Keratinocyte (primary cell): ENCODE measurements around the gene SCPEP1. TPM values are rescaled to one million over a fixed set of nuclear protein-coding genes. Genes with fewer than 3 reads are reported as not detected.

Source experiments
- DNase-seq: peaks from one replicate; pipeline ENCODE4 v3.0.0-alpha.2; 2011; ENCODE audit warnings: low read depth, missing footprints, low spot score
- FAIRE-seq: peaks from 2 replicates; lab custom pipeline; 2011; peaks lifted over from hg19 to GRCh38; lab: Jason Lieb, UNC
- H2AFZ ChIP-seq: 2 replicates; pipeline ENCODE4 v1.6.0; 2012; ENCODE audit warnings: low read length, control low read depth, inconsistent platforms; ENCODE audit not compliant: control insufficient read depth
- H3K27ac ChIP-seq: 2 replicates; pipeline ENCODE4 v1.5.1; 2011; ENCODE audit warnings: low read length; ENCODE audit not compliant: control insufficient read depth, insufficient read depth
- H3K27me3 ChIP-seq: 3 replicates; pipeline ENCODE4 v1.6.0; 2011; ENCODE audit warnings: low read length; ENCODE audit not compliant: control insufficient read depth, insufficient read depth; ENCODE audit errors: extremely low read depth
- H3K36me3 ChIP-seq, 2 experiments: 2 replicates in 1 of 2; 3 replicates in 1 of 2; pipeline ENCODE4 v1.5.1; 2011; ENCODE audit warnings: low read length in 2 of 2, mild to moderate bottlenecking in 1 of 2; ENCODE audit not compliant: control insufficient read depth in 2 of 2, insufficient read depth in 2 of 2; ENCODE audit errors: extremely low read depth in 1 of 2
- H3K4me1 ChIP-seq: 3 replicates; pipeline ENCODE4 v1.5.1; 2011; ENCODE audit warnings: low read length; ENCODE audit not compliant: control insufficient read depth, insufficient read depth; ENCODE audit errors: extremely low read depth
- H3K4me2 ChIP-seq: 3 replicates; pipeline ENCODE4 v1.6.0; 2011; ENCODE audit warnings: low read depth, low read length; ENCODE audit not compliant: control insufficient read depth, insufficient read depth; ENCODE audit errors: extremely low read depth
- H3K4me3 ChIP-seq, 3 experiments: fragments of 200-600 bp in 1 of 3; sonication (generic) in 1 of 3; 2 replicates in 2 of 3; 3 replicates in 1 of 3; pipeline ENCODE4 v1.5.1; 2011 to 2016; ENCODE audit warnings: low read length in 3 of 3, mild to moderate bottlenecking in 3 of 3, control low read depth in 2 of 3, inconsistent platforms in 1 of 3, low read depth in 1 of 3, mixed read lengths in 1 of 3, mixed run types in 1 of 3, moderate library complexity in 1 of 3; ENCODE audit not compliant: control insufficient read depth in 2 of 3, insufficient read depth in 2 of 3; ENCODE audit errors: extremely low read depth in 1 of 3
- H3K79me2 ChIP-seq: 2 replicates; pipeline ENCODE4 v1.6.0; 2012; ENCODE audit warnings: low read length; ENCODE audit not compliant: control insufficient read depth, insufficient read depth
- H3K9ac ChIP-seq: 3 replicates; pipeline ENCODE4 v1.6.0; 2011; ENCODE audit warnings: low read length; ENCODE audit not compliant: control insufficient read depth, insufficient read depth; ENCODE audit errors: extremely low read depth
- H3K9me1 ChIP-seq: 3 replicates; pipeline ENCODE4 v1.6.0; 2011; ENCODE audit warnings: low read length; ENCODE audit not compliant: control insufficient read depth, insufficient read depth; ENCODE audit errors: extremely low read depth
- H3K9me3 ChIP-seq: 2 replicates; pipeline ENCODE4 v1.5.1; 2012; ENCODE audit warnings: low read depth, low read length; ENCODE audit not compliant: control insufficient read depth
- H4K20me1 ChIP-seq: 3 replicates; pipeline ENCODE4 v1.6.0; 2011; ENCODE audit warnings: low read length; ENCODE audit not compliant: control insufficient read depth, insufficient read depth; ENCODE audit errors: extremely low read depth
- CTCF ChIP-seq, 3 experiments: IDR thresholded peaks in 1 of 3; conservative IDR thresholded peaks in 1 of 3; optimal IDR thresholded peaks in 1 of 3; 2 replicates in 2 of 3; 3 replicates in 1 of 3; pipeline versions ENCODE3 to v1.5.1; 2011; ENCODE audit warnings: low read length in 3 of 3, mild to moderate bottlenecking in 3 of 3, moderate library complexity in 2 of 3, control low read depth in 1 of 3, inconsistent platforms in 1 of 3; ENCODE audit not compliant: insufficient read depth in 2 of 3; ENCODE audit errors: extremely low read depth in 1 of 3
- EZH2 ChIP-seq: IDR thresholded peaks from one replicate; pipeline ENCODE4 v1.6.1; 2012; ENCODE audit warnings: inconsistent platforms, mild to moderate bottlenecking, low read length, moderate library complexity
- dilution Hi-C: fragments of 300-500 bp; cut with MboI; formaldehyde crosslinking; loops from one replicate; pipeline ENCODE4 v1.7.0; 2020; ENCODE audit warnings: low sequenced_read_pairs; ENCODE audit not compliant: extremely low pct_ligation_motif_present
- polyA plus RNA-seq, 5 experiments: library from polyadenylated mRNA; depleted of rRNA in 3 of 5; stranded (reverse) in 3 of 5; stranded (forward) in 1 of 5; unstranded in 1 of 5; fragments of >200 nt; gene quantifications; 1 replicate in 1 of 5; 2 replicates in 3 of 5; 3 replicates in 1 of 5; pipeline versions ENCODE4 v1.2.1 to v1.2.3, GENCODE V29; 2011 to 2012; ENCODE audit warnings: missing spikeins in 2 of 5, low read depth in 1 of 5, low replicate concordance in 1 of 5

Gene SCPEP1
- polyA plus RNA-seq, 1 donor (not counting 4 experiments of a cell fraction or from before 2014, with no cell fraction given) = 34.4 TPM

- no peak for FAIRE-seq
- no peaks in the 10 kb centered on the region for H3K9me3 ChIP-seq
- H3K9ac ChIP-seq = no peak overlapping the region
- H3K36me3 ChIP-seq = peaks cover 6 to 9% of the 10 kb centered on the region in 2 experiments
- H3K4me1 ChIP-seq = no peaks in the 10 kb centered on the region
- no peaks in the 10 kb centered on the region for H3K27me3 ChIP-seq
- no peak overlapping the region for H3K4me3 ChIP-seq
- no peaks in the 10 kb centered on the region for H4K20me1 ChIP-seq
- H3K4me2 ChIP-seq = no peak overlapping the region
- H3K27ac ChIP-seq = no peak overlapping the region
- dilution Hi-C loops = no loop called here
- no peak overlapping the region for H2AFZ ChIP-seq
- peaks cover 10% of the 10 kb centered on the region for H3K79me2 ChIP-seq
- TF ChIP-seq CTCF (optimal IDR thresholded peaks at IDR 0.05 in 1 of 3, IDR thresholded peaks at IDR 0.05 in 1 of 3, conservative IDR thresholded peaks at IDR 0.05 in 1 of 3; ENCODE audit: extremely low read depth in 1 of 3, insufficient read depth in 2 of 3, low read length in 3 of 3) (no peak), EZH2 (no peak)
- DNase-seq = no peak
- no peaks in the 10 kb centered on the region for H3K9me1 ChIP-seq
Observed at GRCh38 chr17:56948491-56948890, 29.4 kb upstream of the SCPEP1 start.

- no peak overlapping the region for H3K9ac ChIP-seq
- H3K9me1 ChIP-seq = no peaks in the 10 kb centered on the region
- FAIRE-seq = no peak
- no peak for TF ChIP-seq EZH2
- TF ChIP-seq CTCF (optimal IDR thresholded peaks at IDR 0.05 in 1 of 3, IDR thresholded peaks at IDR 0.05 in 1 of 3, conservative IDR thresholded peaks at IDR 0.05 in 1 of 3; ENCODE audit: extremely low read depth in 1 of 3, insufficient read depth in 2 of 3, low read length in 3 of 3) = no peak
- H4K20me1 ChIP-seq = no peaks in the 10 kb centered on the region
- H3K4me2 ChIP-seq = no peak overlapping the region
- no peak overlapping the region for H3K4me3 ChIP-seq
- dilution Hi-C loops = no loop called here
- peaks cover 10% of the 10 kb centered on the region for H3K79me2 ChIP-seq
- H3K9me3 ChIP-seq = no peaks in the 10 kb centered on the region
- no peaks in the 10 kb centered on the region for H3K27me3 ChIP-seq
- peaks cover 3% of the 10 kb centered on the region for H3K4me1 ChIP-seq
- no peak overlapping the region for H2AFZ ChIP-seq
- no peak for DNase-seq
- H3K27ac ChIP-seq = no peak overlapping the region
- H3K36me3 ChIP-seq = peaks cover 3 to 5% of the 10 kb centered on the region in 2 experiments
Observed at GRCh38 chr17:56949595-56949994, 28.3 kb upstream of the SCPEP1 start.
